Caco-2 (cell line): ENCODE data around the gene ACAD11. TPM values are rescaled to one million over a fixed set of nuclear protein-coding genes. Genes with fewer than 3 reads are reported as not detected.
A peak's percentile ranks its signal among the peaks of the same experiment; 100 is the strongest.

Experiments
- Bru-seq: library from RNA; stranded (reverse); fragments of 400-500 nt; gene quantifications from one replicate; lab custom pipeline; 2021; lab: Mats Ljungman, UMichigan
- BruChase-seq, 2 experiments: library from RNA; stranded (reverse); fragments of 400-500 nt; gene quantifications; one replicate each; lab custom pipeline; 2021; lab: Mats Ljungman, UMichigan
- BruUV-seq: library from RNA; stranded (reverse); fragments of 400-500 nt; replicated peaks from 2 replicates; lab custom pipeline; 2021; lab: Mats Ljungman, UMichigan
- CTCF ChIA-PET: fragments of 300-600 bp; sonication (Branson Sonifier 250); formaldehyde crosslinking; loops from one replicate; lab custom pipeline; 2022; ENCODE audit warnings: antibody characterized with exemption; lab: Charles Lee
- POLR2A ChIA-PET: fragments of 300-600 bp; sonication (Branson Sonifier 250); formaldehyde crosslinking; loops from one replicate; lab custom pipeline; 2022; ENCODE audit warnings: antibody characterized with exemption; lab: Charles Lee
- DNase-seq, 2 experiments: peaks; one replicate each; pipeline versions ENCODE4 v3.0.0 to v3.0.0-alpha.2; 2020 to 2022
- H3K27me3 ChIP-seq: replicated peaks from 2 replicates; pipeline ENCODE4 v1.6.0; 2011; ENCODE audit warnings: low read length; ENCODE audit not compliant: control insufficient read depth, insufficient read depth
- H3K36me3 ChIP-seq: 2 replicates; pipeline ENCODE4 v1.5.1; 2011; ENCODE audit warnings: low read length; ENCODE audit not compliant: control insufficient read depth, insufficient read depth
- H3K4me1 ChIP-seq: fragments of 250-450 bp; sonication (Bioruptor Pico); 2 replicates; pipeline ENCODE4 v1.5.1; 2020; ENCODE audit warnings: mild to moderate bottlenecking
- H3K4me3 ChIP-seq: 2 replicates; pipeline ENCODE4 v1.5.1; 2011; ENCODE audit warnings: low read depth, mild to moderate bottlenecking, control low read depth, low read length
- H3K9me3 ChIP-seq: fragments of 250-450 bp; sonication (Bioruptor Pico); 2 replicates; pipeline ENCODE4 v1.5.1; 2020; ENCODE audit warnings: mild to moderate bottlenecking, moderate library complexity
- H3K27ac Mint-ChIP-seq: one replicate; pipeline ENCODE4 v1.8.0; 2022; ENCODE audit warnings: mixed read lengths; ENCODE audit not compliant: unreplicated experiment
- H3K27me3 Mint-ChIP-seq: one replicate; pipeline ENCODE4 v1.8.0; 2022; ENCODE audit warnings: mixed read lengths; ENCODE audit not compliant: insufficient read depth, unreplicated experiment
- H3K36me3 Mint-ChIP-seq: one replicate; pipeline ENCODE4 v1.8.0; 2022; ENCODE audit warnings: mild to moderate bottlenecking, mixed read lengths; ENCODE audit not compliant: insufficient read depth, unreplicated experiment
- H3K4me1 Mint-ChIP-seq: one replicate; pipeline ENCODE4 v1.8.0; 2022; ENCODE audit warnings: low read depth, mixed read lengths; ENCODE audit not compliant: unreplicated experiment
- H3K4me3 Mint-ChIP-seq: one replicate; pipeline ENCODE4 v1.8.0; 2022; ENCODE audit warnings: mild to moderate bottlenecking, moderate library complexity, mixed read lengths; ENCODE audit not compliant: unreplicated experiment
- H3K9me3 Mint-ChIP-seq: one replicate; pipeline ENCODE4 v1.8.0; 2022; ENCODE audit warnings: mixed read lengths; ENCODE audit not compliant: unreplicated experiment
- intact Hi-C: fragments of 100-400 bp; cut with micrococcal nuclease; formaldehyde crosslinking; loops from one replicate; pipeline ENCODE4 v1.10.0; 2022; ENCODE audit not compliant: unreplicated experiment
- long read RNA-seq: library from polyadenylated mRNA; stranded (forward); transcript quantifications from one replicate; pipeline ENCODE4 v2.0.0, GENCODE V29; 2022
- total RNA-seq: library from RNA; stranded (reverse); gene quantifications from 2 replicates; pipeline ENCODE4 v1.2.3, GENCODE V29; 2022
- TF ChIP-seq, protein P1 (sequence below), 2 experiments: fragments of 200-600 bp in 1 of 2; IDR thresholded peaks; 1 replicate in 1 of 2; 2 replicates in 1 of 2; pipeline versions ENCODE4 v1.5.1 to v1.8.0; 2011 to 2022; ENCODE audit warnings: antibody characterized with exemption in 1 of 2, control low read depth in 1 of 2, inconsistent platforms in 1 of 2, low read depth in 1 of 2, low read length in 1 of 2, mild to moderate bottlenecking in 1 of 2, moderate library complexity in 1 of 2; ENCODE audit not compliant: insufficient read depth in 1 of 2, severe bottlenecking in 1 of 2, unreplicated experiment in 1 of 2

The ACAD11 gene, protein sequence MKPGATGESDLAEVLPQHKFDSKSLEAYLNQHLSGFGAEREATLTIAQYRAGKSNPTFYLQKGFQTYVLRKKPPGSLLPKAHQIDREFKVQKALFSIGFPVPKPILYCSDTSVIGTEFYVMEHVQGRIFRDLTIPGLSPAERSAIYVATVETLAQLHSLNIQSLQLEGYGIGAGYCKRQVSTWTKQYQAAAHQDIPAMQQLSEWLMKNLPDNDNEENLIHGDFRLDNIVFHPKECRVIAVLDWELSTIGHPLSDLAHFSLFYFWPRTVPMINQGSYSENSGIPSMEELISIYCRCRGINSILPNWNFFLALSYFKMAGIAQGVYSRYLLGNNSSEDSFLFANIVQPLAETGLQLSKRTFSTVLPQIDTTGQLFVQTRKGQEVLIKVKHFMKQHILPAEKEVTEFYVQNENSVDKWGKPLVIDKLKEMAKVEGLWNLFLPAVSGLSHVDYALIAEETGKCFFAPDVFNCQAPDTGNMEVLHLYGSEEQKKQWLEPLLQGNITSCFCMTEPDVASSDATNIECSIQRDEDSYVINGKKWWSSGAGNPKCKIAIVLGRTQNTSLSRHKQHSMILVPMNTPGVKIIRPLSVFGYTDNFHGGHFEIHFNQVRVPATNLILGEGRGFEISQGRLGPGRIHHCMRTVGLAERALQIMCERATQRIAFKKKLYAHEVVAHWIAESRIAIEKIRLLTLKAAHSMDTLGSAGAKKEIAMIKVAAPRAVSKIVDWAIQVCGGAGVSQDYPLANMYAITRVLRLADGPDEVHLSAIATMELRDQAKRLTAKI
- total RNA-seq (25.8 and 33.0 TPM in 2 replicates), Bru-seq, nascent RNA (percentile 77 among the genes with signal in this experiment), BruChase-seq, experiment 1, labeled RNA remaining after a 2-hour chase (percentile 90 among the genes with signal in this experiment), BruChase-seq, experiment 2, labeled RNA remaining after a 6-hour chase (percentile 93 among the genes with signal in this experiment)
- long read RNA-seq, full-length matches to known transcripts: 44 of 53 reads
- long read RNA-seq, partial matches to known transcripts: 5 of 53 reads
- long read RNA-seq, other reads (novel, unspliced or antisense): 4 of 53 reads

DNA sequence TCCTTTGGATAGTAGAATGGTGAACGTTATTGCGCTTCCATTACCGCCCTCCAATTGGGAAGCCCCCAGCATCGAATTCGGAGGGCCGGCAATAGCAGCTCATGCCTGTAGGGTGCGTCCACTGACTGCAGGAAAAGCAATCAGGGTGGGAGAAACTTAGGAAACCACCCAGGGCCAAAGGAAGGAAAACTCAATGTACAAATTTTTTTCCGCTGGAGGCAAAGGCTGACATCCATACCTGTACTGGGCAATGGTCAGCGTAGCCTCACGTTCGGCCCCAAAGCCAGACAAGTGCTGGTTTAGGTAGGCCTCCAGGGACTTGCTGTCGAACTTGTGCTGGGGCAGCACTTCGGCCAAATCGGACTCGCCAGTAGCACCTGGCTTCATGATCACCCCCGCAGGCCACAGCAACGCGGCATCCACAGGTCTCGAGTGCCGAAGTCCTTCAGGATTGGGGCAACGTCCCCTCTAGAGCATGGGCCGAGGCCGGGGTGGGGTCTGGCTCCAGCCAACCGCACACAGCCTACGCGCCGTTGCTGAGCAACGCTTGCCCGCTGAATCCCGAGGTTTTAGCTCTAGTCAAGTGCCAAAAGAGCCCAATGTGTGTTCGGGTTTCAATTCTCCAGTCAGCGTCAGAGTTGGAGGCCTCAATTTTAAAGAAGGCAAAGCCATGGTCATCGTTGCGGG, at the start of gene ACAD11:
ACAD11 (minus strand) TSS at position 445 of the 687 bp plus-strand sequence; CDS start at position 387, 58 bp downstream.
- Mint-ChIP-seq H3K4me1 (peaks cover 30% of the 10 kb centered on the region), H3K36me3 (peaks cover 16% of the 10 kb centered on the region), H3K4me3 (peak within 1 kb of the TSS; percentile 97), H3K9me3 (no peaks in the 10 kb centered on the region), H3K27me3 (no peaks in the 10 kb centered on the region), H3K27ac (peak within 1 kb of the TSS; percentile 99)
- intact Hi-C loops: loop anchor here (1.0 kb wide), 1 partner anchor 63 kb away; the partner anchor contains the start of gene NPHP3
- ChIA-PET POLR2A (interaction anchor here (0.6 kb wide), 1 partner anchor 21 kb away, joined by 4 read pairs; no protein-coding TSS in a partner anchor), CTCF (interaction anchor here (0.6 to 1.3 kb wide), 3 partner anchors 17 to 27 kb away, joined by 3 to 8 read pairs (median 6); no protein-coding TSS in a partner anchor)
- TF ChIP-seq, protein P1, sequence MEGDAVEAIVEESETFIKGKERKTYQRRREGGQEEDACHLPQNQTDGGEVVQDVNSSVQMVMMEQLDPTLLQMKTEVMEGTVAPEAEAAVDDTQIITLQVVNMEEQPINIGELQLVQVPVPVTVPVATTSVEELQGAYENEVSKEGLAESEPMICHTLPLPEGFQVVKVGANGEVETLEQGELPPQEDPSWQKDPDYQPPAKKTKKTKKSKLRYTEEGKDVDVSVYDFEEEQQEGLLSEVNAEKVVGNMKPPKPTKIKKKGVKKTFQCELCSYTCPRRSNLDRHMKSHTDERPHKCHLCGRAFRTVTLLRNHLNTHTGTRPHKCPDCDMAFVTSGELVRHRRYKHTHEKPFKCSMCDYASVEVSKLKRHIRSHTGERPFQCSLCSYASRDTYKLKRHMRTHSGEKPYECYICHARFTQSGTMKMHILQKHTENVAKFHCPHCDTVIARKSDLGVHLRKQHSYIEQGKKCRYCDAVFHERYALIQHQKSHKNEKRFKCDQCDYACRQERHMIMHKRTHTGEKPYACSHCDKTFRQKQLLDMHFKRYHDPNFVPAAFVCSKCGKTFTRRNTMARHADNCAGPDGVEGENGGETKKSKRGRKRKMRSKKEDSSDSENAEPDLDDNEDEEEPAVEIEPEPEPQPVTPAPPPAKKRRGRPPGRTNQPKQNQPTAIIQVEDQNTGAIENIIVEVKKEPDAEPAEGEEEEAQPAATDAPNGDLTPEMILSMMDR (IDR thresholded peaks at IDR 0.05; ENCODE audit: insufficient read depth in 1 of 2, low read depth in 1 of 2, low read length in 1 of 2, severe bottlenecking in 1 of 2, unreplicated experiment in 1 of 2): peak; percentile 58 to 74
- Histone ChIP-seq H3K4me3 (peak within 1 kb of the TSS; percentile 97), H3K27me3 (no peaks in the 10 kb centered on the region), H3K9me3 (no peaks in the 10 kb centered on the region), H3K36me3 (no peaks in the 10 kb centered on the region), H3K4me1 (peaks cover 31% of the 10 kb centered on the region)
- DNase-seq: peak; percentile 67 to 73
- TSS peak; percentile 62 for BruUV-seq

DNA sequence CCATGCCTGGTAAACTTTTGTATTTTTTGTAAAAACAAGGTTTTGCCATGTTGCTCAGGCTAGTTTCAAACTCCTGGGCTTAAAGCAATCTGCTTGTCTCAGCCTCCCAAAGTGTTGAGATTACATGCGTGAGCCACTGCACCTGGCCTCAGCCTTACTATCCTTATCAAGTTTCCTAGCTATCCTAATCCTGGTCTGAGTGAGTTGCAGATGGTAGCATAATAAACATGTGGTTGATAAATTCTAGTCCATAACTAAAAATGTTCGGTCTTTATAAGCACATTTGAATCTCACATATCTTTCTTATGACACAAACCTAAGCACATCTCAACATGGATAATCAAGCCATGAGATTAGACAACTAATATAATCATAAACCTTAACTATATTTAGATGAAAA, 44.1 kb upstream of the ACAD11 start:
- Histone ChIP-seq H3K4me3 (no peak overlapping the region), H3K27me3 (no peaks in the 10 kb centered on the region), H3K36me3 (no peaks in the 10 kb centered on the region), H3K9me3 (no peaks in the 10 kb centered on the region), H3K4me1 (no peaks in the 10 kb centered on the region)
- Mint-ChIP-seq H3K4me1 (no peaks in the 10 kb centered on the region), H3K27ac (no peak overlapping the region), H3K36me3 (peaks cover 31% of the 10 kb centered on the region), H3K4me3 (no peak overlapping the region), H3K9me3 (no peaks in the 10 kb centered on the region), H3K27me3 (no peaks in the 10 kb centered on the region)
- TF ChIP-seq, protein P1 (IDR thresholded peaks at IDR 0.05; ENCODE audit: insufficient read depth in 1 of 2, low read depth in 1 of 2, low read length in 1 of 2, severe bottlenecking in 1 of 2, unreplicated experiment in 1 of 2): no peak
- POLR2A ChIA-PET: no interaction called here
- intact Hi-C loops: no loop called here
- no TSS peak for BruUV-seq
- CTCF ChIA-PET: no interaction called here
- no peak for DNase-seq
